ENCODE measurements around the gene ZFP62. TPM values are rescaled to one million over a fixed set of nuclear protein-coding genes. Genes with fewer than 3 reads are reported as not detected.

Gene ZFP62
- total and polyA plus RNA-seq, 2 of the 4 experiments (the other 2 are of a cell fraction) = 8.2 to 20.3 TPM

DNA sequence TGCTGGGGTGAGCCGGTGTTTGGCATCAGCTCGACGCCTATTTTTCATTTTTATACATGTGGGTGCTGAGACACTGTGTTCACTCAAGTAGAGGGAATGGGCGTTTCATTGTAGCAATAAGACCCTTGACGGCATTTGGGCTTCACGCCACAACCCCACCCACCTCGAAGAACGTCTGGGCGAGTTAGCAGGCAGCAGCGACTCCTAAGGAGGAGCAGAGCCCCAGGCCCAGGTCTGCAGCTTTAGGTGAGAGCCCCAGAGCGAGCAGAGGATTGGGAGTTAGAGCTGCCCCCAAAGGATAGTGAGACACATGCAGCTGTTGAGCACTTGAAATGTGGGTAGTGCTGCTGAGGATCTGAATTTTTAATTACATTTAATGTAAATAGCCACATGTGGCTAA, 1.6 kb upstream of the ZFP62 start:
- Histone ChIP-seq H3K56ac (ENCODE audit: extremely low read depth, insufficient read depth, low read length) (no peak overlapping the region), H3K4me3 (ENCODE audit: insufficient read depth, low read depth, low read length) (no peak overlapping the region), H3K4me1 (ENCODE audit: control insufficient read depth, insufficient read depth, low read length) (no peaks in the 10 kb centered on the region), H3K4ac (ENCODE audit: low read depth, low read length) (no peak overlapping the region), H3K27ac (ENCODE audit: insufficient read depth, low read length) (no peak overlapping the region), H2AK5ac (ENCODE audit: low read depth, low read length) (no peak overlapping the region), H4K20me1 (ENCODE audit: insufficient read depth, low read length) (no peaks in the 10 kb centered on the region), H2AFZ (replicated peaks; ENCODE audit: low read length, poor library complexity) (peak overlapping the region; percentile 80), H2BK20ac (ENCODE audit: low read depth, low read length) (no peak overlapping the region), H3K9me1 (ENCODE audit: insufficient read depth, low read length) (no peaks in the 10 kb centered on the region; the same call in 1 of the 2 replicates), H4K8ac (ENCODE audit: low read depth in 2 of 2, low read length in 2 of 2) (no peak overlapping the region), H2BK15ac (ENCODE audit: low read depth, low read length) (no peak overlapping the region), H3K4me2 (ENCODE audit: low read depth, low read length) (no peak overlapping the region), H3K9ac (ENCODE audit: low read depth, low read length) (no peak overlapping the region), H2BK5ac (ENCODE audit: low read depth, low read length, poor library complexity, severe bottlenecking) (no peak overlapping the region), H4K5ac (ENCODE audit: low read depth, low read length) (no peak overlapping the region), H3K27me3 (ENCODE audit: control insufficient read depth, insufficient read depth, low read length) (no peaks in the 10 kb centered on the region; the same call in 1 of the 2 replicates), H3K14ac (replicated peaks; ENCODE audit: low read depth, low read length) (no peak overlapping the region), H3K79me1 (ENCODE audit: low read depth in 1 of 2, low read length in 2 of 2) (peaks cover 25 to 30% of the 10 kb centered on the region in 2 experiments), H2AK9ac (replicated peaks; ENCODE audit: low read depth, low read length, poor library complexity) (no peak overlapping the region), H2BK120ac (ENCODE audit: low read depth, low read length) (no peak overlapping the region), H3K18ac (ENCODE audit: low read depth, low read length) (no peak overlapping the region), H3K23ac (ENCODE audit: low read depth, low read length) (no peak overlapping the region), H3K36me3 (ENCODE audit: control insufficient read depth, insufficient read depth, low read length) (peaks cover 4% of the 10 kb centered on the region), H4K91ac (ENCODE audit: insufficient read depth, low read depth, low read length) (no peak overlapping the region), H3K9me3 (ENCODE audit: control insufficient read depth, insufficient read depth, low read length) (no peaks in the 10 kb centered on the region)
- in situ Hi-C loops (cut with MboI; ENCODE audit: low sequenced_read_pairs) = no loop called here
- no TSS peak for BruUV-seq (replicated peaks)
- ChIA-PET POLR2A (ENCODE audit: unreplicated experiment) (no interaction called here), CTCF (interaction anchor here (1.0 kb wide), 1 partner anchor 62 kb away, joined by 3 read pairs; no protein-coding TSS in a partner anchor)
- TF ChIP-seq MXI1 (IDR thresholded peaks at IDR 0.05; ENCODE audit: borderline replicate concordance, low read depth, low read length) = no peak
- no peak for TF ChIP-seq CTCF (conservative IDR thresholded peaks at IDR 0.05; ENCODE audit: low read depth, low read length)
- TF ChIP-seq, protein P1, sequence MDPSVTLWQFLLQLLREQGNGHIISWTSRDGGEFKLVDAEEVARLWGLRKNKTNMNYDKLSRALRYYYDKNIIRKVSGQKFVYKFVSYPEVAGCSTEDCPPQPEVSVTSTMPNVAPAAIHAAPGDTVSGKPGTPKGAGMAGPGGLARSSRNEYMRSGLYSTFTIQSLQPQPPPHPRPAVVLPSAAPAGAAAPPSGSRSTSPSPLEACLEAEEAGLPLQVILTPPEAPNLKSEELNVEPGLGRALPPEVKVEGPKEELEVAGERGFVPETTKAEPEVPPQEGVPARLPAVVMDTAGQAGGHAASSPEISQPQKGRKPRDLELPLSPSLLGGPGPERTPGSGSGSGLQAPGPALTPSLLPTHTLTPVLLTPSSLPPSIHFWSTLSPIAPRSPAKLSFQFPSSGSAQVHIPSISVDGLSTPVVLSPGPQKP (IDR thresholded peaks at IDR 0.05; ENCODE audit: borderline replicate concordance, low read depth, low read length) = no peak
- no peak for TF ChIP-seq MAZ (IDR thresholded peaks at IDR 0.05; ENCODE audit: borderline replicate concordance, low read depth, low read length)
- WGBS, 2 experiments (ENCODE audit: extremely low coverage in 2 of 2, insufficient read length in 1 of 2) = 70% methylated on average over 2 of the region's 11 CpGs; no CpG with 5 or more reads in 1 of the 2 experiments
- ATAC-seq (ENCODE audit: low read depth) (no peak), DNase-seq (no peak)
- dilution Hi-C loops (cut with HindIII; ENCODE audit: low sequenced_read_pairs, unreplicated experiment) = no loop called here
- intact Hi-C loops (cut with micrococcal nuclease) = loop anchor here (5.0 kb wide), 1 partner anchor 60 kb away; the partner anchor contains the start of gene MGAT1

All from IMR-90 (cell line).